OCI-LY7 (cell line): ENCODE results near the gene THRSP. TPM values are rescaled to one million over a fixed set of nuclear protein-coding genes. Genes with fewer than 3 reads are reported as not detected.

Source experiments
- BruUV-seq: library from RNA; stranded (reverse); fragments of 400-500 nt; replicated peaks from 2 replicates; lab custom pipeline; 2021; lab: Mats Ljungman, UMichigan
- CTCF ChIA-PET: fragments of 300-600 bp; sonication (Branson Sonifier 250); formaldehyde crosslinking; loops from one replicate; lab custom pipeline; 2022; ENCODE audit warnings: antibody characterized with exemption; ENCODE audit not compliant: unreplicated experiment; lab: Charles Lee
- POLR2A ChIA-PET: fragments of 300-600 bp; sonication (Branson Sonifier 250); formaldehyde crosslinking; loops from one replicate; lab custom pipeline; 2022; ENCODE audit warnings: antibody characterized with exemption; lab: Charles Lee
- DNase-seq: peaks from one replicate; pipeline ENCODE4 v3.0.0-alpha.2; 2015; ENCODE audit warnings: low spot score
- H2AFZ ChIP-seq: fragments of 200-600 bp; sonication (generic), shearing (Covaris generic); 2 replicates; pipeline ENCODE4 v1.6.1; 2014; ENCODE audit warnings: mild to moderate bottlenecking, antibody characterized with exemption, low read length, moderate library complexity
- H3K27ac ChIP-seq: fragments of 200-600 bp; sonication (generic); 2 replicates; pipeline ENCODE4 v1.5.1; 2014; ENCODE audit warnings: mixed run types, low read depth, mild to moderate bottlenecking, moderate library complexity, low read length, inconsistent platforms; ENCODE audit not compliant: poor library complexity, severe bottlenecking
- H3K36me3 ChIP-seq: fragments of 200-600 bp; sonication (generic); 2 replicates; pipeline ENCODE4 v1.6.1; 2014; ENCODE audit warnings: mild to moderate bottlenecking, antibody characterized with exemption, low read length, moderate library complexity, mixed read lengths; ENCODE audit not compliant: insufficient read depth
- H3K4me1 ChIP-seq: fragments of 200-600 bp; sonication (generic); 2 replicates; pipeline ENCODE4 v1.5.1; 2014; ENCODE audit warnings: mild to moderate bottlenecking, low read length; ENCODE audit not compliant: insufficient read depth, poor library complexity, severe bottlenecking
- H3K4me2 ChIP-seq: fragments of 200-600 bp; sonication (generic); 2 replicates; pipeline ENCODE4 v1.6.1; 2014; ENCODE audit warnings: mild to moderate bottlenecking, low read length
- H3K4me3 ChIP-seq: fragments of 200-600 bp; sonication (generic); 2 replicates; pipeline ENCODE4 v1.5.1; 2014; ENCODE audit warnings: mild to moderate bottlenecking, low read depth, low read length; ENCODE audit not compliant: poor library complexity, severe bottlenecking
- H3K79me2 ChIP-seq: fragments of 200-600 bp; sonication (generic); 2 replicates; pipeline ENCODE4 v1.6.1; 2016; ENCODE audit warnings: low read depth, mild to moderate bottlenecking, low read length, moderate library complexity, mixed read lengths; ENCODE audit not compliant: insufficient read depth
- H3K9me2 ChIP-seq: fragments of 200-600 bp; sonication (generic); 2 replicates; pipeline ENCODE4 v1.6.1; 2016; ENCODE audit warnings: mild to moderate bottlenecking, low read length, mixed read lengths; ENCODE audit not compliant: insufficient read depth
- H3K9me3 ChIP-seq: fragments of 200-600 bp; sonication (generic); 2 replicates; pipeline ENCODE4 v1.6.1; 2014; ENCODE audit warnings: mild to moderate bottlenecking, mixed run types, low read length, mixed read lengths
- H4K20me1 ChIP-seq: fragments of 200-600 bp; sonication (generic); 2 replicates; pipeline ENCODE4 v1.6.1; 2014; ENCODE audit warnings: mild to moderate bottlenecking, antibody characterized with exemption, low read length, moderate library complexity, mixed read lengths; ENCODE audit not compliant: insufficient read depth
- EZH2phosphoT487 ChIP-seq: fragments of 200-600 bp; sonication (generic); IDR thresholded peaks from 2 replicates; pipeline ENCODE4 v1.6.1; 2018; ENCODE audit warnings: low read depth, borderline replicate concordance, mild to moderate bottlenecking, mixed run types, antibody characterized with exemption, low read length, moderate library complexity, mixed read lengths
- intact Hi-C: fragments of 100-400 bp; cut with micrococcal nuclease; formaldehyde crosslinking; loops from one replicate; pipeline ENCODE4 v1.10.0; 2022; ENCODE audit not compliant: unreplicated experiment
- total RNA-seq, 2 experiments: library from RNA; depleted of rRNA in 1 of 2; stranded (reverse); fragments of >200 nt in 1 of 2; shearing (Covaris generic) in 1 of 2; gene quantifications; 2 replicates each; pipeline ENCODE4 v1.2.3, GENCODE V29; 2014 to 2022
- TF ChIP-seq, protein P1 (sequence below): fragments of 200-600 bp; sonication (generic); conservative IDR thresholded peaks from 2 replicates; pipeline ENCODE4 v1.5.1; 2014; ENCODE audit warnings: mild to moderate bottlenecking, antibody characterized with exemption, low read length, moderate library complexity, mixed read lengths

THRSP gene
- total RNA-seq, 2 experiments from 2014 or later, result not detected

DNA sequence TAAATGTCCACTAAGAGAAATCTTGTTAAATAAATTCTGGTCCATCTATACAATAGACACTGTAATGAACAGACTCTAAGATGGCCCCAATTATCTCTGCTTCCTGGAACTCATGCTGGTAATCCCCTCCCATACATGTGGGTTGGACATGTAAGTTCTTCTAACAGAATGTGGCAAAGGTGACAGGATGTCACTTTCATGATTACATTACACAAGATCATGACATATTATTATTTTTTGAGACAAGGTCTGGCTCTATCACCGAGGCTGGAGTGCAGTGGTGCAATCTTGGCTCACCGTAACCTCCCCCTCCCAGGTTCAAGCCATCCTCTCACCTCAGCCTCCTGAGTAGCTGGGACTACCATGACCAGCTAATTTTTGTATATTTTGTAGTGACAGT lies 30.6 kb downstream of the THRSP start:
- TF ChIP-seq, protein P1, sequence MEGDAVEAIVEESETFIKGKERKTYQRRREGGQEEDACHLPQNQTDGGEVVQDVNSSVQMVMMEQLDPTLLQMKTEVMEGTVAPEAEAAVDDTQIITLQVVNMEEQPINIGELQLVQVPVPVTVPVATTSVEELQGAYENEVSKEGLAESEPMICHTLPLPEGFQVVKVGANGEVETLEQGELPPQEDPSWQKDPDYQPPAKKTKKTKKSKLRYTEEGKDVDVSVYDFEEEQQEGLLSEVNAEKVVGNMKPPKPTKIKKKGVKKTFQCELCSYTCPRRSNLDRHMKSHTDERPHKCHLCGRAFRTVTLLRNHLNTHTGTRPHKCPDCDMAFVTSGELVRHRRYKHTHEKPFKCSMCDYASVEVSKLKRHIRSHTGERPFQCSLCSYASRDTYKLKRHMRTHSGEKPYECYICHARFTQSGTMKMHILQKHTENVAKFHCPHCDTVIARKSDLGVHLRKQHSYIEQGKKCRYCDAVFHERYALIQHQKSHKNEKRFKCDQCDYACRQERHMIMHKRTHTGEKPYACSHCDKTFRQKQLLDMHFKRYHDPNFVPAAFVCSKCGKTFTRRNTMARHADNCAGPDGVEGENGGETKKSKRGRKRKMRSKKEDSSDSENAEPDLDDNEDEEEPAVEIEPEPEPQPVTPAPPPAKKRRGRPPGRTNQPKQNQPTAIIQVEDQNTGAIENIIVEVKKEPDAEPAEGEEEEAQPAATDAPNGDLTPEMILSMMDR, result no peak
- no peak for TF ChIP-seq EZH2phosphoT487
- H3K27ac ChIP-seq, result no peak overlapping the region
- no peak overlapping the region for H3K4me2 ChIP-seq
- H3K79me2 ChIP-seq, result no peaks in the 10 kb centered on the region
- BruUV-seq, result no TSS peak
- no peaks in the 10 kb centered on the region for H3K4me1 ChIP-seq
- no peaks in the 10 kb centered on the region for H3K9me2 ChIP-seq
- H3K36me3 ChIP-seq, result peaks cover 28% of the 10 kb centered on the region
- no peak overlapping the region for H3K4me3 ChIP-seq
- CTCF ChIA-PET, result no interaction called here
- H2AFZ ChIP-seq, result no peak overlapping the region
- no peaks in the 10 kb centered on the region for H4K20me1 ChIP-seq
- DNase-seq, result no peak
- POLR2A ChIA-PET, result no interaction called here
- intact Hi-C loops, result no loop called here
- no peaks in the 10 kb centered on the region for H3K9me3 ChIP-seq

DNA sequence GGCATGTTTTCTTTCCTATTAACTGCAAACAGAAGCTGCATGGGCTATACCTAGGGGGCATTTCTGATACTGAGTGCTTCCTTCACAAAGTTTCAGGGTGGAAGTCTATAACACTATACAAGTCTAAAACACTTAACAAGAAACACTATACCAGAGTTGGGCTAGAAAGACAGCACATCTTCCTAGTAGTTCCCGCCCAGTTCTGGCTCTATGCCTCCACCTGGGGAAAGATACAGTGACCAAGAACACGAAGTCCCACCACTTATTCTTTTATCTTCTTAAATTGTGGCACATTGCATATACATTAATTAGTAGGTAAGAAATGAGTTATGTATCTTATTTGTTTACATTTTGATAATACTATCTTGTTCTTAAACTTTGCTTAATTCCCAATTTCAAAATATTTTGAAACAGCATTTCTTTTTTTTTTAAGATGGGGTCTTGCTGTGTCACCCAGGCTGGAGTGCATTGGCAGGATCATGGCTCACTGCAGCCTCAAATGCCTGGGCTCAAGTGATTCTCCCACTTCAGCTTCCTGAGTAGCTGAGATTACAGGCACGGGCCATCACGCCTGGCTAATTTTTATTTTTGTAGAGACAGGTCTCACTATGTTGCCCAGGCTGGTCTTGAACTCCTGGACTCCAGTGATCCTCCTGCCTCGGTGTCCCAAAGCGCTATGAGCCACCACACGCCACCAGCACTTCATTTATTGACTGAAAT lies 34.2 kb downstream of the THRSP start:
- CTCF ChIA-PET, result no interaction called here

More for the DNA sequence above, 34.2 kb downstream of the THRSP start:
- no peaks in the 10 kb centered on the region for H3K79me2 ChIP-seq
- POLR2A ChIA-PET, result interaction anchor here (0.5 to 0.9 kb wide), 2 partner anchors 34 to 314 kb away, joined by 3 read pairs; no protein-coding TSS in a partner anchor
- H3K9me3 ChIP-seq, result no peaks in the 10 kb centered on the region
- DNase-seq, result no peak
- no peak overlapping the region for H3K4me2 ChIP-seq
- no peaks in the 10 kb centered on the region for H3K4me1 ChIP-seq
- peaks cover 60% of the 10 kb centered on the region for H3K36me3 ChIP-seq
- no TSS peak for BruUV-seq
- no peak overlapping the region for H3K4me3 ChIP-seq
- H2AFZ ChIP-seq, result no peak overlapping the region
- H3K9me2 ChIP-seq, result no peaks in the 10 kb centered on the region
- intact Hi-C loops, result no loop called here
- TF ChIP-seq, protein P1, result no peak
- TF ChIP-seq EZH2phosphoT487, result no peak
- no peaks in the 10 kb centered on the region for H4K20me1 ChIP-seq
- H3K27ac ChIP-seq, result no peak overlapping the region
